Natural killer cell (primary cell): Measurements from ENCODE around the gene SDC1. TPM values are rescaled to one million over a fixed set of nuclear protein-coding genes. Genes with fewer than 3 reads are reported as not detected.

Experiments used
- ATAC-seq, 3 donors: fragments of 150-1000 bp in 2 of 3; fragments of 200-7000 bp in 1 of 3; cut with Tn5 transposase; 1 replicate in 1 of 3; 2 replicates in 2 of 3; pipeline ENCODE4 v1.10.0; 2021; ENCODE audit warnings: mild to moderate bottlenecking in 2 of 3, moderate library complexity in 2 of 3
- DNase-seq, 2 donors: peaks; one replicate each; pipeline versions ENCODE4 v3.0.0 to v3.0.0-alpha.2; 2013 to 2021; ENCODE audit warnings: mixed read lengths in 1 of 2
- H3K27ac ChIP-seq: one replicate; pipeline ENCODE4 v1.5.1; 2013; ENCODE audit warnings: mild to moderate bottlenecking, low read length
- H3K27me3 ChIP-seq: one replicate; pipeline ENCODE4 v1.6.1; 2013; ENCODE audit warnings: low read length; ENCODE audit not compliant: control insufficient read depth, insufficient read depth
- H3K36me3 ChIP-seq: one replicate; pipeline ENCODE4 v1.6.1; 2013; ENCODE audit warnings: low read length; ENCODE audit not compliant: control insufficient read depth, insufficient read depth
- H3K4me1 ChIP-seq: one replicate; pipeline ENCODE4 v1.6.1; 2013; ENCODE audit warnings: low read length; ENCODE audit not compliant: control insufficient read depth, insufficient read depth
- H3K4me3 ChIP-seq: one replicate; pipeline ENCODE4 v1.5.1; 2013; ENCODE audit warnings: low read length
- H3K9me3 ChIP-seq: one replicate; pipeline ENCODE4 v1.6.1; 2013; ENCODE audit warnings: low read length; ENCODE audit not compliant: control insufficient read depth, insufficient read depth
- H3K27ac Mint-ChIP-seq, 2 donors: one replicate each; pipeline ENCODE4 v1.8.0; 2022; ENCODE audit warnings: mild to moderate bottlenecking in 2 of 2, mixed read lengths in 2 of 2, moderate library complexity in 1 of 2
- H3K27me3 Mint-ChIP-seq, 2 donors: one replicate each; pipeline ENCODE4 v1.8.0; 2022; ENCODE audit warnings: low read depth in 2 of 2, mixed read lengths in 2 of 2
- H3K36me3 Mint-ChIP-seq: one replicate; pipeline ENCODE4 v1.8.0; 2022; ENCODE audit warnings: mixed read lengths
- H3K4me1 Mint-ChIP-seq, 2 donors: one replicate each; pipeline ENCODE4 v1.8.0; 2022; ENCODE audit warnings: mixed read lengths in 2 of 2
- H3K4me3 Mint-ChIP-seq: one replicate; pipeline ENCODE4 v1.8.0; 2022; ENCODE audit warnings: mild to moderate bottlenecking, moderate library complexity, mixed read lengths
- H3K9me3 Mint-ChIP-seq, 2 donors: one replicate each; pipeline ENCODE4 v1.8.0; 2022; ENCODE audit warnings: mixed read lengths in 2 of 2
- WGBS: methylation state at CpG from one replicate; pipeline ENCODE4 v1.1.7; 2013; ENCODE audit warnings: missing lambda C conversion rate; ENCODE audit not compliant: insufficient coverage; 5-methylcytosine and 5-hydroxymethylcytosine counted together
- intact Hi-C: fragments of 100-400 bp; cut with micrococcal nuclease; formaldehyde crosslinking; loops from one replicate; pipeline ENCODE4 v1.14.2; 2022
- total RNA-seq, 4 donors: library from RNA; stranded (reverse); fragments of 120-200 nt in 1 of 4; gene quantifications; one replicate each; pipeline versions ENCODE4 v1.2.3 to v1.2.4, GENCODE V29; 2013 to 2022
- TF ChIP-seq, protein P1 (sequence below): fragments of 200-600 bp; IDR thresholded peaks from one replicate; pipeline ENCODE4 v1.8.0; 2022; ENCODE audit warnings: antibody characterized with exemption

SDC1 gene
- total RNA-seq, 3 donors from 2014 or later (not counting 1 experiment from before 2014, with no cell fraction given), result 0.63 TPM; not detected in 2

DNA sequence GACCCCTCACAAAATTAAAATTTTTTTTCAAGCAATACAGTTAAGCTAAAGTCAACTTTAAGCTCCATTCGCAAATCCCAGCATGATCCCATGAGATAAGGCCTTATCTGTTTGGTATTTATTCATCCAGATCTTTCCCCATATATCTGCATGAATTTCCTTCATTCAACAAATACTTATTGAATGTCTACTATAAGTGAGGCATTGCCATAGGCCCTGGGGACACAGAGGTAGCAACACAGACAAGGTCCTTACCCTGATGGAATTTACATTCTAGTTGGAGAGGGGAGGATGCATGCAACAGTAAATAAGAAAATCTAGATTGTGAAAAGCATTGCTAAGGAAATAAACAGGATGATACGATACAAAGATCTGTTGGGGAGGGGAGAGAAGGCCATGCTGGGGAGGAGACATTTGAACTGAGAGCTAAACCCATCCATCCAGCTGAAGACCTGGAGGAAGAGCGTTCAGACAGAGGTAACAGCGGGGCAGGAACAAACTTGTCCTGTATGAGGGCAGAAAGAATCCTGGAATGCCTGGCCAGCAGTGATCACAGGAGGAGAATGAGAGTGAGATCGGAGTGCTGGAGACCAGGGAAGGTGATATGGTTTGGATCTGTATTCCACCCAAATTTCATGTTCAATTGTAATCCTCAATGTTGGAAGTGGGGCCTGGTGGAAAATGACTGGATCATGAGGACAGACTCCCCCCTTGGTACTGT is 71.6 kb downstream of the SDC1 start:
- intact Hi-C loops, result no loop called here
- DNase-seq (no peak), ATAC-seq (no peak)
- no peaks in the 10 kb centered on the region for H3K27me3 ChIP-seq
- no peaks in the 10 kb centered on the region for H3K9me3 ChIP-seq
- H3K27ac Mint-ChIP-seq, result no peak overlapping the region
- H3K27ac ChIP-seq, result no peak overlapping the region
- TF ChIP-seq, protein P1, sequence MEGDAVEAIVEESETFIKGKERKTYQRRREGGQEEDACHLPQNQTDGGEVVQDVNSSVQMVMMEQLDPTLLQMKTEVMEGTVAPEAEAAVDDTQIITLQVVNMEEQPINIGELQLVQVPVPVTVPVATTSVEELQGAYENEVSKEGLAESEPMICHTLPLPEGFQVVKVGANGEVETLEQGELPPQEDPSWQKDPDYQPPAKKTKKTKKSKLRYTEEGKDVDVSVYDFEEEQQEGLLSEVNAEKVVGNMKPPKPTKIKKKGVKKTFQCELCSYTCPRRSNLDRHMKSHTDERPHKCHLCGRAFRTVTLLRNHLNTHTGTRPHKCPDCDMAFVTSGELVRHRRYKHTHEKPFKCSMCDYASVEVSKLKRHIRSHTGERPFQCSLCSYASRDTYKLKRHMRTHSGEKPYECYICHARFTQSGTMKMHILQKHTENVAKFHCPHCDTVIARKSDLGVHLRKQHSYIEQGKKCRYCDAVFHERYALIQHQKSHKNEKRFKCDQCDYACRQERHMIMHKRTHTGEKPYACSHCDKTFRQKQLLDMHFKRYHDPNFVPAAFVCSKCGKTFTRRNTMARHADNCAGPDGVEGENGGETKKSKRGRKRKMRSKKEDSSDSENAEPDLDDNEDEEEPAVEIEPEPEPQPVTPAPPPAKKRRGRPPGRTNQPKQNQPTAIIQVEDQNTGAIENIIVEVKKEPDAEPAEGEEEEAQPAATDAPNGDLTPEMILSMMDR, result no peak
- no peak overlapping the region for H3K4me3 Mint-ChIP-seq
- H3K36me3 Mint-ChIP-seq, result no peaks in the 10 kb centered on the region
- peaks cover 12 to 28% of the 10 kb centered on the region in 2 donors for H3K27me3 Mint-ChIP-seq
- 83% methylated on average over 5 of the region's 5 CpGs for WGBS
- no peaks in the 10 kb centered on the region for H3K4me1 ChIP-seq
- H3K9me3 Mint-ChIP-seq, result no peaks in the 10 kb centered on the region
- no peaks in the 10 kb centered on the region for H3K4me1 Mint-ChIP-seq
- H3K36me3 ChIP-seq, result no peaks in the 10 kb centered on the region
- H3K4me3 ChIP-seq, result no peak overlapping the region

DNA sequence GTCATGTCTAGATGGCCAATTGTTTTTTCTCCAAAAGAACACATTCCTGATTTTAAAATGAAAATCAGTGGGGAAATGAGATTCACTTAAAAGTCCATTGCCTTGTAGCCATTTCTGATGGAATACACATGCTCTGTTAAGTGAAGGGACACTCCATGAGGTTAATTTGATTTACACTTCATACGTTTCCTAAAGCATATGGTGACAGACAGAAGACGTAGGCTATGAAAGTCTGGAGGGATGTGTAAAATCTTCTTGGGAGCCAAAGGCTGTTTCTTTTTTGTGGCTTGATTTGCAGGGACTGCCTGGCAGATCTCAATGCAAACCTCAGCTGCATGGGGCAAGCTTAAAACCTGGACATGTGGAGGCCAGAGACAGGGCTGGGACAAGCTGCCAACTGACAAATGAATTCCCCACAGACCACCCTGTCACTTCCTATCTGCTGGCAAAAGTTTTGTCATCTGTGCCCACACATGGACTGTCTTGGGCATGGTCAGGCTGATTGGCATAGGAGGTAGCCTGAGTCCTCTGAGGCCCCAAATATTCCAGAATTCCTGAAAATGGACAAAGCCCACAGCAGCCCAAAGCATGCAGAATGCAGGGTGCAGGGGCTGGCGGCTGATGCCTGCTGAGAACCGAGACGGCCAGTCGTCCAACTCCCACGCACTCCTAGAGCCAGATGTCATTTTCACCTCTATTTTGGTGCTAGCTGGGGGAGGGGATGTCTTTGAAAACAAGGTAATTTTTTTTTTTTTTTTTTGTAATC is 73.9 kb downstream of the SDC1 start:
- Mint-ChIP-seq H3K4me1 (no peaks in the 10 kb centered on the region), H3K36me3 (no peaks in the 10 kb centered on the region), H3K27ac (no peak overlapping the region), H3K4me3 (no peak overlapping the region), H3K27me3 (peaks cover 22 to 41% of the 10 kb centered on the region in 2 donors), H3K9me3 (no peaks in the 10 kb centered on the region)
- DNase-seq (no peak), ATAC-seq (no peak)
- 96% methylated on average over 7 of the region's 7 CpGs for WGBS
- Histone ChIP-seq H3K4me3 (no peak overlapping the region), H3K27me3 (peaks cover 2% of the 10 kb centered on the region), H3K27ac (no peak overlapping the region), H3K4me1 (no peaks in the 10 kb centered on the region), H3K9me3 (no peaks in the 10 kb centered on the region), H3K36me3 (no peaks in the 10 kb centered on the region)
- intact Hi-C loops, result no loop called here
- TF ChIP-seq, protein P1, result no peak

Other genes starting within 250 kb of the SDC1 start
- gene WDR35, start 235.0 kb downstream of the SDC1 start, total RNA-seq, result 1 to 10 TPM; 5.8 to 8.3 (median 7.7) TPM
- not detected for gene MATN3, start 212.5 kb downstream of the SDC1 start, total RNA-seq
- gene LAPTM4A, start 173.5 kb downstream of the SDC1 start, total RNA-seq, result 10 to 100 TPM; 60.6 to 98.4 (median 75.0) TPM
- 100 to 1,000 TPM; 115 to 157 (median 130) TPM for gene PUM2, start 125.7 kb upstream of the SDC1 start, total RNA-seq
- 100 to 1,000 TPM in 1 of 3 donors, 10 to 100 TPM in 2; 50.8 to 222 (median 64.7) TPM for gene RHOB, start 221.9 kb upstream of the SDC1 start, total RNA-seq